GM12878 (cell line): ENCODE results near the gene TMEM175. TPM values are rescaled to one million over a fixed set of nuclear protein-coding genes. Genes with fewer than 3 reads are reported as not detected.
A peak's percentile ranks its signal among the peaks of the same experiment; 100 is the strongest.

Experiments used
- BCLAF1 ChIP-seq: fragments of 450-650 bp; IDR thresholded peaks from 2 replicates; pipeline ENCODE4 v1.6.1; 2017; ENCODE audit warnings: antibody characterized with exemption, mild to moderate bottlenecking, moderate library complexity
- CHD2 ChIP-seq: IDR thresholded peaks from 2 replicates; pipeline ENCODE4 v1.6.1; 2011; ENCODE audit warnings: low read depth, low read length, improper control_type of control experiment, borderline replicate concordance
- E2F4 ChIP-seq: IDR thresholded peaks from 2 replicates; pipeline ENCODE4 v1.6.1; 2012; ENCODE audit warnings: low read depth, low read length, improper control_type of control experiment
- E2F8 ChIP-seq: fragments of 450-650 bp; IDR thresholded peaks from 2 replicates; pipeline ENCODE4 v1.6.1; 2018; ENCODE audit warnings: mild to moderate bottlenecking, low read depth, moderate library complexity; ENCODE audit not compliant: partially characterized antibody
- KLF5 ChIP-seq: fragments of 450-650 bp; IDR thresholded peaks from 2 replicates; pipeline ENCODE4 v1.6.1; 2014; ENCODE audit warnings: mild to moderate bottlenecking; ENCODE audit not compliant: partially characterized antibody
- POLR2AphosphoS2 ChIP-seq: IDR thresholded peaks from 2 replicates; pipeline ENCODE4 v1.6.1; 2011; ENCODE audit warnings: low read depth, mild to moderate bottlenecking, low read length, improper control_type of control experiment, moderate library complexity
- SPI1 ChIP-seq: IDR thresholded peaks from 2 replicates; pipeline ENCODE4 v1.6.1; 2011; ENCODE audit warnings: low read depth, mild to moderate bottlenecking, low read length, moderate library complexity, borderline replicate concordance; ENCODE audit not compliant: insufficient read depth
- STAT3 ChIP-seq: IDR thresholded peaks from 2 replicates; pipeline ENCODE4 v1.6.1; 2011; ENCODE audit warnings: low read depth, low read length, improper control_type of control experiment
- TARDBP ChIP-seq: IDR thresholded peaks from 2 replicates; pipeline ENCODE4 v1.6.1; 2016; ENCODE audit warnings: borderline replicate concordance
- TCF3 ChIP-seq: IDR thresholded peaks from 2 replicates; pipeline ENCODE4 v1.6.1; 2012; ENCODE audit warnings: low read depth, mild to moderate bottlenecking, low read length, borderline replicate concordance; ENCODE audit not compliant: insufficient read depth
- YY1 ChIP-seq: IDR thresholded peaks from 2 replicates; pipeline ENCODE4 v1.6.1; 2011; ENCODE audit warnings: low read depth, mild to moderate bottlenecking, low read length
- ZBTB33 ChIP-seq: fragments of 450-650 bp; IDR thresholded peaks from 2 replicates; pipeline ENCODE4 v1.6.1; 2017; ENCODE audit warnings: mild to moderate bottlenecking
- ZNF217 ChIP-seq: fragments of 450-650 bp; IDR thresholded peaks from 2 replicates; pipeline ENCODE4 v1.6.1; 2017; ENCODE audit warnings: antibody characterized with exemption, mild to moderate bottlenecking
- ZNF274 ChIP-seq: IDR thresholded peaks from one replicate; pipeline ENCODE4 v1.8.0; 2011; ENCODE audit not compliant: insufficient read length, insufficient read depth
- ZNF687 ChIP-seq: fragments of 450-650 bp; IDR thresholded peaks from 2 replicates; pipeline ENCODE4 v1.6.1; 2017; ENCODE audit warnings: mild to moderate bottlenecking, moderate library complexity
- polyA plus RNA-seq, 11 experiments: library from polyadenylated mRNA; depleted of rRNA in 4 of 11; unstranded in 6 of 11; stranded (reverse) in 5 of 11; fragments of >200 nt; fragmentation: Nextera tagmentation in 4 of 11; fragmentation: Illumina TruSeq in 1 of 11; extraction: Ambion mirVana in 4 of 11; extraction: Trizol in 1 of 11; gene quantifications; 1 replicate in 1 of 11; 2 replicates in 10 of 11; pipeline versions ENCODE4 v1.2.1 to v1.2.3, GENCODE V29; 2011 to 2016; ENCODE audit warnings: inconsistent platforms in 2 of 11, missing spikeins in 2 of 11, low read depth in 1 of 11
- total RNA-seq, 4 experiments: library from RNA; depleted of rRNA in 3 of 4; stranded (reverse); fragments of >200 nt in 3 of 4; fragmentation: Illumina TruSeq in 1 of 4; extraction: Trizol in 1 of 4; gene quantifications; 2 replicates each; pipeline versions ENCODE4 v1.2.1 to v1.2.3, GENCODE V29; 2013 to 2021

Gene TMEM175
- total and polyA plus RNA-seq, 10 of the 15 experiments (the other 5 are each of a cell fraction or from before 2014, with no cell fraction given): 0.11 to 39.5 (median 22.3) TPM

- TF ChIP-seq TCF3 (no peak), YY1 (0 out of 2 replicates have a peak, but pooled peaks have one; percentile 28), ZBTB33 (no peak), POLR2AphosphoS2 (no peak), ZNF217 (no peak), ZNF687 (no peak), STAT3 (no peak), BCLAF1 (no peak), KLF5 (no peak), SPI1 (peak; percentile 82), E2F8 (no peak), ZNF274 (no peak), TARDBP (no peak), E2F4 (no peak), CHD2 (no peak)
Measured at GRCh38 chr4:924107-925096, 7.9 kb upstream of the TMEM175 start (continued).
